NCI-H345 treated with DMSO at 0.1 percent for 48 hours (cell line): ENCODE results near the gene TAAR5.
"Not testable (repeated sequence)": the region's sequence is repeated elsewhere in the genome, so short reads cannot be mapped to it uniquely, and the experiment has no call there.

Experiments
- DNase-seq: peaks from one replicate; lab custom pipeline; 2025; ENCODE audit not compliant: unreplicated experiment; lab: John Stamatoyannopoulos, UW

The TAAR5 gene, protein sequence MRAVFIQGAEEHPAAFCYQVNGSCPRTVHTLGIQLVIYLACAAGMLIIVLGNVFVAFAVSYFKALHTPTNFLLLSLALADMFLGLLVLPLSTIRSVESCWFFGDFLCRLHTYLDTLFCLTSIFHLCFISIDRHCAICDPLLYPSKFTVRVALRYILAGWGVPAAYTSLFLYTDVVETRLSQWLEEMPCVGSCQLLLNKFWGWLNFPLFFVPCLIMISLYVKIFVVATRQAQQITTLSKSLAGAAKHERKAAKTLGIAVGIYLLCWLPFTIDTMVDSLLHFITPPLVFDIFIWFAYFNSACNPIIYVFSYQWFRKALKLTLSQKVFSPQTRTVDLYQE

GRCh38 chr6:132589454-132589853 is at the start of gene TAAR5:
Gene TAAR5, minus strand, starts transcription at chr6:132589741. Its CDS starts 55 bp downstream, at chr6:132589686.
- DNase-seq: no peak

DNA sequence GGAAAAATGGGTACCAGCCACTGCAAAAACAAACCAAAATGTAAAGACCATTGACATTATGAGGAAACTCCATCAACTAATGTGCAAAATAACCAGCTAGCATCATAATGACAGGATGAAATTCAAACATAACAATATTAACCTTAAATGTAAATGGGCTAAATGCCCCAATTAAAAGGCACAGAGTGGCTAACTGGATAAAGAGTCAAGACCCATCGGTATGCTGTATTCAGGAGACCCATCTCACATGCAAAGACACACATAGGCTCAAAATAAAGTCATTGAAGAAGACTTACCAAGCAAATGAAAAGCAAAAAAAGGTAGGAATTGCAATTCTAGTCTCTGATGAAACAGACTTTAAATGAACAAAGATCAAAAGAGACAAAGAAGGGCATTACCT is 47.6 kb upstream of the TAAR5 start:
- not testable (repeated sequence) for DNase-seq

- DNase-seq: not testable (repeated sequence)
Measured at GRCh38 chr6:132635906-132636305, 46.4 kb upstream of the TAAR5 start.

DNA sequence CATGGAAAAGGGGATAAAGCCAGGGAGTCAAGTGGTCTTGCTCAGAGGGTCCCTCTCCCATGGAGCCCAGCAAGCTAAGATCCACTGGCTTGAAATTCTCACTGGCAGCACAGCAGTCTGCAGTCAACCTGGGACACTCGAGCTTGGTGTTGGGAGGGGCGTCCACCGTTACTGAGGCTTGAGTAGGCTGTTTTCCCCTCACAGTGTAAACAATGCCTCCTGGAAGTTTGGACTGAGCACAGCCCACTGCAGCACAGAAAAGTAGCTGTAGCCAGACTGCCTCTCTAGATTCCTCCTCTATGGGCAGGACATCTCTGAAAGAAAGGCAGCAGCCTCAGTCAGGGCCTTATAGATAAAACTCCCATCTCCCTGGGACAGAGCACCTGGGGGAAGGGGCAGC is 45.7 kb upstream of the TAAR5 start:
- not testable (repeated sequence) for DNase-seq

- no peak for DNase-seq
Measured at GRCh38 chr6:132634796-132635195, 45.3 kb upstream of the TAAR5 start.

- DNase-seq: no peak
Measured at GRCh38 chr6:132633362-132633761, 43.8 kb upstream of the TAAR5 start.

DNA sequence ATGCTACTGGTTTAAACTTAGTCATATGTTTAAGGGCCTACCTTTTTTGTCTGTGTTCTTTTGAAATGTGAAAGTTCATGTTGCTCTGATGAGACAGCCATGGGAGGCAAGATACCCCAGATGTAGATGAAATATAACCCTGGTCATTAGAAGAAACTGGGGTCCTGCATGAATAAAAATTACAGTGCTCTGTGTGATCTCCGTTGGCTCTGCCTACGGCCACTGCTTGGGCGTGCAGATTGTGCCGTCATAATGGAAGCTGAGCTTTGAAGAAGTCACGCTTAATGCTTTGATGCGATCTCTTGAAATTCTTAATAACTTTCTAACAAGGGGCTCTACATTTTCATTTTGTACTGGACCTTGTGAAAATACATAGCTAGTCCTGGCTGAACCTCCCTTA is 34.6 kb upstream of the TAAR5 start, which contains the start of gene TAAR2:
Gene TAAR2 (minus strand): TSS at position 101 of the 400 bp plus-strand sequence. CDS start 0 bp downstream, at position 101.
- DNase-seq: no peak

- DNase-seq: no peak
Measured at GRCh38 chr6:132623106-132623845, 33.7 kb upstream of the TAAR5 start.

DNA sequence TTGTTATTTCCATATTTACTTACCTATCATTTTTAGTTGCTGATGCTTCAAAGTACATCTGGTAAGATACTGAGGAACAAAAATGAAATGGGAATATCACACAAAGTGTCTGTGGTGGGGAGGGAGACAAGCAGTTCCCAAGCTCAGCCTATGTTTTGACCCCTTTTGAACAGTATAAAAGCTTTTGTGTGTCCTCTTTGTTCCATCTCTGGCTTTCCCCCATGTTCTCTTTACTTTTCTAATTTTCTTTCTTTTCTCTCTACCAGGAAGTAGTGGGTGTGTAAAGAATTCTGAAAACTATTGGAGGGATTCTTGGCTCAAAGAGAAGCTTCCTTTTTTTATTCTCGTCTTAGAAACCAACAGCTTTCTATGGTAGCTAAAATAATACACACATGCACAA is 27.1 kb upstream of the TAAR5 start:
- DNase-seq: no peak

DNA sequence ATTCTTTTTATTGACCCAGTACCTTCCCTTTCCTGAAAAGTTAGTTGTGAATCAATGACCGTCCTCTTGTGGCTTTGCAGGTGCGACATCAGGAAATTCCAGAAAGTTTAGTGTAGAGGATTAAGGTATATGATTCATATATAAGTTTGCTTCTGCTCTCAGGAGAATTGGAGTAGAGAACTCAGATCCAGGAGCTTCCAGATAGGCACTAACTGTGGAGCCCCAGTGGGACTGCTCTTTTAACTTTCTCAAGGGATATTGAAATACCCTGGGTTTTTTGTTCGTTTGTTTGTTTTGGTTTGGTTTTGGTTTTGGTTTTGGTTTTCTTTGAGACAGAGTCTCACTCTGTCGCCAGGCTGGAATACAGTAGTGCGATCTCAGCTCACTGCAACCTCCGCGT is 25.0 kb upstream of the TAAR5 start:
- no peak for DNase-seq

GRCh38 chr6:132612449-132613108 is 23.0 kb upstream of the TAAR5 start:
- DNase-seq: no peak

GRCh38 chr6:132611616-132612015 is 22.1 kb upstream of the TAAR5 start:
- DNase-seq: no peak

- no peak for DNase-seq
Measured at GRCh38 chr6:132607544-132608233, 18.1 kb upstream of the TAAR5 start.

DNA sequence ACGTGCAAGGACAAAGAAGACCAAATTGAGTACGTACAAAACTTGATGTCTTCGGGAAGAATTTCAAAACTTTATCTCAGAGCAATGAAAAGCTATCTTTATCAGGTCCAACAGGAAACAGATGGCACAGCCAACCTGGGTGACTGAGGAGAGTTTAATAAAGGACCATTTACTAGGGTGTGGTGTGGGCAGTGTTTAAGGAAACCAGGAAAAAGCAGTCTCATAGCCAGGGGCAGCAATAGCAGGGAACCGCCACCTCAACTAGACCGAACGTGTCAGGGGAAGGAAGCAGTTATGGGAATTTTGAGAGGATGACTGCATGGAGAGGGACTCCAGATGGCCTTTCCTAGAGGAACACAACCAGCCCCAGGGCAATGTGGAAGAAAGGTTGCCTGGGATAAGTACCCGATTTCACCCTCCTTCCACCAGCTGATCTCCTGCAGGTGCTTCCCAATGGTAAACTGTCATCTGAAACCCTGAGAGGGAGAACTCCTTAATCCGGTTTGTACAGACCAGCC is 15.2 kb upstream of the TAAR5 start:
- no peak for DNase-seq

DNA sequence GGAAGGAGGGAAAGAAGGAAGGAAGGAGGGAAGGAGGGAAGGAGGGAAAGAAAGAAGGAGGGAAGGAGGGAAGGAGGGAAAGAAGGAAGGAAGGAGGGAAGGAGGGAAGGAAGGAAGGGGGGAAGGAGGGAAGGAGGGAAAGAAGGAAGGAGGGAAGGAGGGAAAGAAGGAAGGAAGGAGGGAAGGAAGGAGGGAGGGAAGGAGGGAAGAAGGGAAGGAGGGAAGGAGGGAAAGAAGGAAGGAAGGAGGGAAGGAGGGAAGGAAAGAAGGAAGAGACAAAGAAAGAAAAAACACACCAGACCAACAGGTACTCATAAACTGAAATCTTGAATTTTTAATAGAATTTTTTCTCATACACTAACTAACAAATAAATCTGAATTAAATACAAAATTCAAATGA is 11.4 kb upstream of the TAAR5 start:
- not testable (repeated sequence) for DNase-seq

- no peak for DNase-seq
Measured at GRCh38 chr6:132598473-132598872, 8.9 kb upstream of the TAAR5 start.

DNA sequence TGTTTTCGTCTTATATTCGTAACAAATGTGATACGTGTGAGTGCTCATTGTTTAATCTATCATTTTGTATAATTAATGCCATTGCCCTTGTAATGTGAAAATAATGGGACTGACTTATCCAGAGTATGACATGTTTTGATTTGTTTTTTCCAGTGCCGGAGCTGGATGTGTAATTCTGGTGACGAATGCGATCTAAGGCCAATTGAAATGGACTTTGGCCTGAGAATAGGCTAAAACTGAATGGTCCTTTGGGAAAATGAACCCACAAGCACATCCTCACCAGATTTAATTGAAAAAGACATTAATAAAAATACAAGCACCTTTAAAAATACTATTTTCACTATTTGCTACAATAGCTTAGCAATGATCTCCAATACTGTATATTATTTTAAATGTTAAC is 6.7 kb upstream of the TAAR5 start:
- DNase-seq: no peak

- no peak for DNase-seq
Measured at GRCh38 chr6:132592855-132593254, 3.3 kb upstream of the TAAR5 start.

GRCh38 chr6:132590362-132590761 is 821 bp upstream of the TAAR5 start:
- DNase-seq: no peak

- no peak for DNase-seq
Measured at GRCh38 chr6:132587424-132587823, 2.1 kb downstream of the TAAR5 start.

DNA sequence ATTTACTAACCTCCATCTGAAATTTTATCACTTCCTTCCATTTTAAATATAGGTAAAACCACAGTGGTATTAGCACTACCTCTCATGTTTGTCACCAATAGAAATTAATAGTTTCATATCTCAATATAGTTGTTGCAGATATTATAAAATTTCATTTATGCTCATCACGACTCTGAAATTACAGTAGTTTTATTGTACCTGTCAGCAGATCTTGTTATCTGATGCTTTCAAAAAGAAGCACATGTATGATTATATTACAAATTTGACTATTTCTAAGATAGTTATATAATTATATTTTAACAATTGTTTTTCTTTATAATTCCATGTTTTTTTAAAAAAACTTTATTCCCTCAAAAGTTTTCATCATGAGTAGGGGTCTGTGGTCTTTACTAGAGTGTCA is 4.8 kb downstream of the TAAR5 start:
- DNase-seq: no peak
